Measurements from ENCODE around the gene ALG8. TPM values are rescaled to one million over a fixed set of nuclear protein-coding genes. Genes with fewer than 3 reads are reported as not detected.

ALG8 gene
- total and polyA plus RNA-seq, 2 of the 8 experiments (the other 6 are each of a cell fraction or from before 2014, with no cell fraction given): 66.7 to 84.3 TPM

DNA sequence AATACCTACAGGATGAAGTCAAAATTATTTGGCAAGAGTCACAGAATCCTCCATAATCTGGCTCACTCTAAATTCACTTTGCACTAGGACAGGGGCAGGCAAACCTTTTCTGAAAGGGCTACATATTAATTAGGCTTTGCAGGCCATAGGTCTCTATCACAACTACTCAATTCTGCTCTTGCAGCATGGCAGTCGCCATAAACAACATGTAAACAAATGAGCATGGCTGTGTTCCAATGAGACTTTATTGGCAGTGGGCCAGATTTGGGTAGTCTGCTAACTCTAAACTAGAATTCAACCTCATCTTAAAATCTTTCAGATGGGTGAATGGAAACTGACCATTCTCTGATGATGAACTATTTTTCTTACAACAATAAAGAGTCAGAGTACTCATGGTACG lies 70.0 kb downstream of the ALG8 start:
- Histone ChIP-seq H3K36me3 (ENCODE audit: control insufficient read depth in 2 of 4, insufficient read depth in 4 of 4, low read length in 3 of 4) (peaks cover 0 to 39% (median 14%) of the 10 kb centered on the region in 4 experiments; a peak in 6 of 8 replicates), H2AFZ (ENCODE audit: low read length) (no peak overlapping the region), H3K4me2 (ENCODE audit: insufficient read depth in 1 of 2, low read depth in 2 of 2, low read length in 2 of 2) (no peak overlapping the region), H2AK5ac (ENCODE audit: low read depth, low read length) (no peak overlapping the region), H4K91ac (replicated peaks; ENCODE audit: insufficient read length, low read length) (no peak overlapping the region), H3K18ac (ENCODE audit: extremely low read depth, low read length) (no peak overlapping the region), H3K27ac (ENCODE audit: low read depth, low read length) (no peak overlapping the region), H4K20me1 (replicated peaks in 1 of 2; ENCODE audit: control insufficient read depth in 1 of 2, insufficient read depth in 2 of 2, low read length in 2 of 2) (peaks cover 0 to 3% of the 10 kb centered on the region in 2 experiments), H3K23ac (ENCODE audit: insufficient read length) (no peak overlapping the region), H3K4ac (replicated peaks; ENCODE audit: insufficient read length, low read depth, low read length) (no peak overlapping the region), H2BK120ac (replicated peaks; ENCODE audit: low read depth, low read length) (no peak overlapping the region), H2BK12ac (ENCODE audit: low read depth, low read length) (no peak overlapping the region), H3K4me1 (replicated peaks in 1 of 4; ENCODE audit: control insufficient read depth in 3 of 4, insufficient read depth in 4 of 4, low read length in 3 of 4) (no peaks in the 10 kb centered on the region), H4K5ac (ENCODE audit: insufficient read length, low read depth, low read length) (no peak overlapping the region), H3K4me3 (ENCODE audit: extremely low read depth in 1 of 4, insufficient read depth in 2 of 4, low read depth in 3 of 4, low read length in 4 of 4) (no peak overlapping the region), H2BK5ac (ENCODE audit: low read depth, low read length) (no peak overlapping the region), H3K56ac (replicated peaks; ENCODE audit: insufficient read length, low read depth, low read length) (no peak overlapping the region), H3K9me3 (ENCODE audit: insufficient read depth in 2 of 2, low read depth in 1 of 2, low read length in 1 of 2) (no peaks in the 10 kb centered on the region), H4K8ac (ENCODE audit: extremely low read depth, insufficient read depth, low read length) (no peak overlapping the region), H3K79me1 (ENCODE audit: low read depth, low read length) (no peaks in the 10 kb centered on the region), H2BK20ac (ENCODE audit: low read length) (no peak overlapping the region), H3K79me2 (ENCODE audit: control insufficient read depth in 1 of 2, insufficient read depth in 2 of 2, low read length in 2 of 2) (peaks cover 0 to under 1% of the 10 kb centered on the region in 2 experiments; a peak in 2 of 4 replicates), H3K9ac (replicated peaks in 1 of 4; ENCODE audit: extremely low read depth in 1 of 4, low read depth in 3 of 4, low read length in 3 of 4) (no peak overlapping the region), H2BK15ac (ENCODE audit: low read length) (no peak overlapping the region), H3K23me2 (ENCODE audit: low read depth, low read length) (no peaks in the 10 kb centered on the region), H3K14ac (ENCODE audit: insufficient read length) (no peak overlapping the region), H3K27me3 (replicated peaks in 1 of 4; ENCODE audit: control insufficient read depth in 3 of 4, extremely low read depth in 1 of 4, insufficient read depth in 3 of 4, low read length in 3 of 4) (no peaks in the 10 kb centered on the region)
- 88% methylated on average over 2 of the region's 2 CpGs; no CpG with 5 or more reads in 1 of the 2 experiments for WGBS, 2 experiments (ENCODE audit: extremely low coverage in 1 of 2, insufficient coverage in 1 of 2, insufficient read length in 1 of 2, insufficient replicate concordance in 2 of 2, low coverage in 1 of 2, low lambda C conversion rate in 2 of 2, missing lambda C conversion rate in 1 of 2)
- FAIRE-seq (no peak), DNase-seq (ENCODE audit: low read depth in 1 of 2, low spot score in 2 of 2) (no peak)
- ChIA-PET POLR2A (ENCODE audit: partially characterized antibody) (interaction anchor here (1.0 to 2.4 kb wide), 2 partner anchors 9 to 33 kb away, joined by 3 to 18 read pairs; partner anchors contain the start of gene NDUFC2), CTCF (ENCODE audit: partially characterized antibody) (interaction anchor here (0.6 to 2.2 kb wide), 4 partner anchors 10 to 25 kb away, joined by 3 to 7 read pairs (median 3); partner anchors contain the start of gene NDUFC2)
- TF ChIP-seq CBX8 (IDR thresholded peaks at IDR 0.05; ENCODE audit: borderline replicate concordance, low read depth, low read length) (no peak), EP300 (IDR thresholded peaks at IDR 0.05; ENCODE audit: borderline replicate concordance in 1 of 2, low read depth in 2 of 2, low read length in 2 of 2) (no peak), SP2 (IDR thresholded peaks at IDR 0.05; ENCODE audit: low read length) (no peak), SIX5 (IDR thresholded peaks at IDR 0.05; ENCODE audit: low read depth, low read length) (no peak), GTF2F1 (IDR thresholded peaks at IDR 0.05; ENCODE audit: borderline replicate concordance, low read depth, low read length) (no peak), HDAC6 (IDR thresholded peaks at IDR 0.05; ENCODE audit: low read depth, low read length) (no peak), BCL11A (IDR thresholded peaks at IDR 0.05; ENCODE audit: low read depth in 2 of 2, low read length in 2 of 2) (no peak), NANOG (IDR thresholded peaks at IDR 0.05; ENCODE audit: insufficient read depth, low read depth, low read length, poor library complexity, severe bottlenecking) (no peak), KDM1A (IDR thresholded peaks at IDR 0.05; ENCODE audit: borderline replicate concordance, low read length) (no peak), PHF8 (conservative IDR thresholded peaks at IDR 0.05; ENCODE audit: low read depth, low read length) (no peak), RFX5 (IDR thresholded peaks at IDR 0.05; ENCODE audit: borderline replicate concordance, low read depth, low read length) (no peak)
- TF ChIP-seq, protein P1, sequence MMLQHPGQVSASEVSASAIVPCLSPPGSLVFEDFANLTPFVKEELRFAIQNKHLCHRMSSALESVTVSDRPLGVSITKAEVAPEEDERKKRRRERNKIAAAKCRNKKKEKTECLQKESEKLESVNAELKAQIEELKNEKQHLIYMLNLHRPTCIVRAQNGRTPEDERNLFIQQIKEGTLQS (IDR thresholded peaks at IDR 0.05; ENCODE audit: insufficient read depth, low read depth, low read length): no peak
- TF ChIP-seq, protein P2, sequence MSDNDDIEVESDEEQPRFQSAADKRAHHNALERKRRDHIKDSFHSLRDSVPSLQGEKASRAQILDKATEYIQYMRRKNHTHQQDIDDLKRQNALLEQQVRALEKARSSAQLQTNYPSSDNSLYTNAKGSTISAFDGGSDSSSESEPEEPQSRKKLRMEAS (IDR thresholded peaks at IDR 0.05): no peak
